DMS79 (cell line): ENCODE results near the gene TAAR1.
"Not testable (repeated sequence)": the region's sequence is repeated elsewhere in the genome, so short reads cannot be mapped to it uniquely, and the experiment has no call there.

Source experiments
- DNase-seq: peaks from one replicate; lab custom pipeline; 2025; lab: John Stamatoyannopoulos, UW

TAAR1 gene

GRCh38 chr6:132661906-132662305, 2.9 kb upstream of the TAAR1 start:
- DNase-seq, result no peak

GRCh38 chr6:132651062-132651461, 7.9 kb downstream of the TAAR1 start:
- no peak for DNase-seq

- DNase-seq, result no peak
These were observed 8.6 kb downstream of the TAAR1 start for GRCh38 chr6:132650429-132650828.

- no peak for DNase-seq
These were observed 10.2 kb downstream of the TAAR1 start for GRCh38 chr6:132648828-132649227.

- no peak for DNase-seq
These were observed 10.6 kb downstream of the TAAR1 start for GRCh38 chr6:132648356-132648755.

- DNase-seq, result no peak
These were observed 15.4 kb downstream of the TAAR1 start for GRCh38 chr6:132643547-132643946.

GRCh38 chr6:132637135-132637534, 21.8 kb downstream of the TAAR1 start:
- DNase-seq, result not testable (repeated sequence)

GRCh38 chr6:132635906-132636305, 23.1 kb downstream of the TAAR1 start:
- DNase-seq, result not testable (repeated sequence)

- not testable (repeated sequence) for DNase-seq
These were observed 23.7 kb downstream of the TAAR1 start for GRCh38 chr6:132635288-132635687.

- no peak for DNase-seq
These were observed 24.2 kb downstream of the TAAR1 start for GRCh38 chr6:132634796-132635195.

GRCh38 chr6:132633362-132633761, 25.6 kb downstream of the TAAR1 start:
- no peak for DNase-seq

GRCh38 chr6:132624175-132624574, 34.8 kb downstream of the TAAR1 start, which contains the start of gene TAAR2:
TSS of gene TAAR2 (minus strand) at chr6:132624275. CDS start at chr6:132624275, 0 bp downstream.
- no peak for DNase-seq

- no peak for DNase-seq
These were observed 35.7 kb downstream of the TAAR1 start for GRCh38 chr6:132623106-132623845.

GRCh38 chr6:132616677-132617076, 42.3 kb downstream of the TAAR1 start:
- no peak for DNase-seq

- no peak for DNase-seq
These were observed 44.4 kb downstream of the TAAR1 start for GRCh38 chr6:132614554-132614953.

- DNase-seq, result no peak
These were observed 46.4 kb downstream of the TAAR1 start for GRCh38 chr6:132612449-132613108.

GRCh38 chr6:132611616-132612015, 47.4 kb downstream of the TAAR1 start:
- DNase-seq, result no peak

GRCh38 chr6:132607544-132608233, 51.3 kb downstream of the TAAR1 start:
- DNase-seq, result no peak

- no peak for DNase-seq
These were observed 54.3 kb downstream of the TAAR1 start for GRCh38 chr6:132604635-132605152.

- DNase-seq, result not testable (repeated sequence)
These were observed 58.1 kb downstream of the TAAR1 start for GRCh38 chr6:132600900-132601299.

GRCh38 chr6:132598473-132598872, 60.5 kb downstream of the TAAR1 start:
- DNase-seq, result no peak

GRCh38 chr6:132596201-132596600, 62.8 kb downstream of the TAAR1 start:
- DNase-seq, result no peak
